ENCODE data around the gene GNAI3.

The GNAI3 gene

GRCh38 chr1:109548321-109549267, at the start of gene GNAI3:
Gene GNAI3, plus strand, starts transcription at chr1:109548615. Its CDS starts 106 bp downstream, at chr1:109548721.
- Histone ChIP-seq H3K36me3 (peaks cover 8% of the 10 kb centered on the region), H3K4me3 (peak within 1 kb of the TSS; percentile 89), H3K9ac (peak within 1 kb of the TSS; percentile 92), H3K9me3 (peaks cover 3% of the 10 kb centered on the region; the same call in 1 of the 2 replicates), H3K4me1 (peaks cover 32% of the 10 kb centered on the region), H4K20me1 (peaks cover 46% of the 10 kb centered on the region), H3K4me2 (peak within 1 kb of the TSS; percentile 95), H3K27ac (peak within 1 kb of the TSS; percentile 95), H3K27me3 (no peaks in the 10 kb centered on the region)
- no peak for TF ChIP-seq Cebpa-rat (IDR thresholded peaks at IDR 0.05)

GRCh38 chr1:109499081-109499480, 49.3 kb upstream of the GNAI3 start:
- TF ChIP-seq Cebpa-rat (IDR thresholded peaks at IDR 0.05), result no peak
- peaks cover 91% of the 10 kb centered on the region for H3K4me1 ChIP-seq
- peaks cover 40% of the 10 kb centered on the region for H4K20me1 ChIP-seq
- no peak overlapping the region for H3K9ac ChIP-seq
- no peaks in the 10 kb centered on the region for H3K27me3 ChIP-seq
- no peak overlapping the region for H3K27ac ChIP-seq
- no peak overlapping the region for H3K4me3 ChIP-seq
- H3K9me3 ChIP-seq, result no peaks in the 10 kb centered on the region
- 0 out of 2 replicates have a peak overlapping the region, but pooled peaks have one; percentile 86 for H3K4me2 ChIP-seq
- H3K36me3 ChIP-seq, result peaks cover 51% of the 10 kb centered on the region

DNA sequence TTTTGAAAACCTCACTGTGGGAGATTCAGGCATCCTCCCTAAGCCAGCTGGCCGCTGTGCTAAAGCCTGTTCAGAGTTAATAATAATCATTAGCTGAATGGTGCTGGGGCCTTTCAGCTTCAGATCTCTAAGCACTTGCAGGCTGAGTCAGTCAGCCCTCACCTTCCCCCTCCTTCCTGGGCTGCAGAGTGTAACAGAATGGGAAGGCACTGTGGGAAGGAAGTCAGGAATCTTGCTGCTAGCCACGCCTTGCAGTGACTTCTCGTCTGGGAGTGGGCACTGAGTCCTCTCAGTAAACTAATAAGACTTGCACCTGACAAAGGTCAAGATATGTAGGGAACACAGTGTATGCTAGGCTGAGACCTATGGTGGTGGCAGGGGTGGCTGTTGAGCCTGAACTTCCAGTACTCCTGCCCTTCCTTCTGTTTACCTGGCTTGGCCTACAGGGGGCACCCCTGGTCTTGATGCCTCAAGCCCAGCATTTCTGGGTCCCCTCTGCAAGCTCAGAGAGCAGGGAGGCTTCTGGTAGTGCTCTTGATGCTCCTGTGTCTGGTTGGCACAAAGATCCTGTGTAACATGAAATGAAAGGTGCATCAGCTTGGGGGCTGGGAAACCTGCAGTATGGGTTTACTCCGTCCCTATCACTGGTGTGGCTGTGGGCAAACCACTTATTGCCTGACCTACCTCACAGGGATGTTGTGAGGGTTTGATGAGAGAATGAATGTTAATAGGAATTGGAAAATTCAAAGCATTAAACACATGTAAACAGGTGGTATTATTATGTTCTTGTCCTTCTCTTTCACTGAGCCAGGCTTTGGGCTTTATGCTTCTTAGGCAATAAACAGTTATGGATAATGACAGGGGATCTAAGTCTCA, 48.5 kb upstream of the GNAI3 start:
- Histone ChIP-seq H3K27ac (peak overlapping the region; percentile 53), H4K20me1 (peaks cover 39% of the 10 kb centered on the region), H3K36me3 (peaks cover 51% of the 10 kb centered on the region), H3K27me3 (no peaks in the 10 kb centered on the region), H3K4me1 (peaks cover 91% of the 10 kb centered on the region), H3K4me3 (no peak overlapping the region), H3K4me2 (peak overlapping the region; percentile 86), H3K9ac (0 out of 2 replicates have a peak overlapping the region, but pooled peaks have one; percentile 19), H3K9me3 (no peaks in the 10 kb centered on the region)
- no peak for TF ChIP-seq Cebpa-rat (IDR thresholded peaks at IDR 0.05)

DNA sequence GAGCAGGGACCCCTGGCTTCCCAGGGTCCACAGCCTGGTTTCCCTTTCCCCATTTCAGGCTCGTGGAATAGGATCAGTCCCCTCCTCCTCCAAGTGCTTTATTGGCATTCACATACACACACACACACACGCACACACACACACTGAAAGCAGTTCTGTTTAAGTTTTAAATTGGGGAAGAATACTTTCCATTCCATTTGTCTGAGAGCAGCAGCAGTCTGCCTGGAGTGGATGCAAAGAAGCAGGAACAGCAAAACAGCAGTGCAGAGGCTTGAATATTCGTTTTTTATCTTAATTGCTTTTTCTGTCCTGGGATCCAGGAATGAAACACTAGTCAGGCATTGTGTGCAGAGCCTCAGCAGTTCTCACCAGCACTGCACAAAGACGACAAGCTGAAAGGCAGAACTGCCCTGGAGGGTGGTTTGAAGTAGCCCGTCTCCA, 47.5 kb upstream of the GNAI3 start:
- Histone ChIP-seq H3K4me2 (peak overlapping the region; percentile 86), H3K36me3 (peaks cover 46% of the 10 kb centered on the region), H3K9me3 (no peaks in the 10 kb centered on the region), H3K27me3 (no peaks in the 10 kb centered on the region), H4K20me1 (peaks cover 34% of the 10 kb centered on the region), H3K4me1 (peaks cover 81% of the 10 kb centered on the region), H3K9ac (peak overlapping the region; percentile 38; the same call in 1 of the 2 replicates), H3K4me3 (no peak overlapping the region), H3K27ac (peak overlapping the region; percentile 53)
- no peak for TF ChIP-seq Cebpa-rat (IDR thresholded peaks at IDR 0.05)

- peaks cover 78% of the 10 kb centered on the region for H3K4me1 ChIP-seq
- H4K20me1 ChIP-seq, result peaks cover 28% of the 10 kb centered on the region
- H3K27me3 ChIP-seq, result no peaks in the 10 kb centered on the region
- TF ChIP-seq Cebpa-rat (IDR thresholded peaks at IDR 0.05), result no peak
- H3K9ac ChIP-seq, result peak overlapping the region; percentile 36; the same call in 1 of the 2 replicates
- H3K27ac ChIP-seq, result peak overlapping the region; percentile 53
- peak overlapping the region; percentile 86 for H3K4me2 ChIP-seq
- peaks cover 37% of the 10 kb centered on the region for H3K36me3 ChIP-seq
- H3K4me3 ChIP-seq, result peak overlapping the region; percentile 15; the same call in 1 of the 2 replicates
- H3K9me3 ChIP-seq, result no peaks in the 10 kb centered on the region
Observed at GRCh38 chr1:109501644-109502363, 46.6 kb upstream of the GNAI3 start.

- no peak for TF ChIP-seq Cebpa-rat (IDR thresholded peaks at IDR 0.05)
- H3K27ac ChIP-seq, result peak overlapping the region; percentile 68
- peak overlapping the region; percentile 36; the same call in 1 of the 2 replicates for H3K9ac ChIP-seq
- H3K9me3 ChIP-seq, result no peaks in the 10 kb centered on the region
- H3K36me3 ChIP-seq, result peaks cover 33% of the 10 kb centered on the region
- H3K4me3 ChIP-seq, result peak overlapping the region; percentile 15; the same call in 1 of the 2 replicates
- peaks cover 22% of the 10 kb centered on the region for H4K20me1 ChIP-seq
- no peaks in the 10 kb centered on the region for H3K27me3 ChIP-seq
- H3K4me1 ChIP-seq, result peaks cover 72% of the 10 kb centered on the region
- H3K4me2 ChIP-seq, result peak overlapping the region; percentile 86
Observed at GRCh38 chr1:109502364-109502851, 46.0 kb upstream of the GNAI3 start.

DNA sequence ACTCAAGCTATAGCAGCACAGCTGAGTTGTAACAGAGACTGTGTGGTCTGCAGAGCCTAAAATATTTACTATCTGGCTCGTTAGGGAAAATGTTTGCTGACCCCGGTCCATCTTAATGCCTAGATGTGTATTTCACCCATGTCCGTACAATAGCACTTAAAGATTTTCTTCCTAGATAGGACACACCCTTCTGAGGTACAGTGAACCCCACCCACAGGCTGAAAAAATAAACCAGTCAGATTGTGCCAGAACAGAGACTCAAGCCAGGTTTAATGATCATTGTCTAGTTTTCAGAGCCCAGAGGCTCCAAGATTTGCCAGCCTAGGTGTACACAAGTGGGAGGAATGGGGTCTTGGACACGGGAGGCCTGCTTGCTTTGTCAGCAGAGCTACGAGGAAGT, 44.5 kb upstream of the GNAI3 start:
- no peaks in the 10 kb centered on the region for H3K9me3 ChIP-seq
- no peaks in the 10 kb centered on the region for H3K27me3 ChIP-seq
- no peak for TF ChIP-seq Cebpa-rat (IDR thresholded peaks at IDR 0.05)

GRCh38 chr1:109504974-109505373, 43.4 kb upstream of the GNAI3 start:
- Histone ChIP-seq H3K4me3 (no peak overlapping the region), H3K27me3 (no peaks in the 10 kb centered on the region), H3K9me3 (no peaks in the 10 kb centered on the region), H3K9ac (no peak overlapping the region), H3K4me2 (no peak overlapping the region), H4K20me1 (no peaks in the 10 kb centered on the region; the same call in 1 of the 2 replicates), H3K27ac (no peak overlapping the region), H3K4me1 (peaks cover 57% of the 10 kb centered on the region), H3K36me3 (peaks cover 18% of the 10 kb centered on the region)
- TF ChIP-seq Cebpa-rat (IDR thresholded peaks at IDR 0.05), result no peak

More for the DNA sequence above, 44.5 kb upstream of the GNAI3 start:
- Histone ChIP-seq H3K9ac (no peak overlapping the region), H3K36me3 (peaks cover 28% of the 10 kb centered on the region), H3K4me2 (no peak overlapping the region), H3K27ac (0 out of 2 replicates have a peak overlapping the region, but pooled peaks have one; percentile 14), H3K4me1 (peaks cover 62% of the 10 kb centered on the region), H4K20me1 (peaks cover 7% of the 10 kb centered on the region; the same call in 1 of the 2 replicates), H3K4me3 (no peak overlapping the region)
